ENCODE results near the gene RNF150. TPM values are rescaled to one million over a fixed set of nuclear protein-coding genes. Genes with fewer than 3 reads are reported as not detected.
A peak's percentile ranks its signal among the peaks of the same experiment; 100 is the strongest.

RNF150 gene
- total RNA-seq = 31.2 TPM

- H3K9me3 ChIP-seq = no peaks in the 10 kb centered on the region
- H3K27ac ChIP-seq = peak within 1 kb of the TSS; percentile 72 to 75
- no peaks in the 10 kb centered on the region for H3K36me3 ChIP-seq
- no peaks in the 10 kb centered on the region for H3K4me1 ChIP-seq
- H3K27me3 ChIP-seq = no peaks in the 10 kb centered on the region
- intact Hi-C loops (cut with DNase I) = loop anchor here (1.0 to 5.0 kb wide), 9 partner anchors 86 to 1391 kb away; partner anchors contain the start of genes ELMOD2, SCOC, TBC1D9 and ZNF330
- DNase-seq (ENCODE audit: low spot score in 2 of 2) = peak; percentile 29 to 88
- peak within 1 kb of the TSS; percentile 89 to 92 for H3K4me3 ChIP-seq
- peak; percentile 59 to 83 (median 71) for TF ChIP-seq CTCF (IDR thresholded peaks at IDR 0.05)
Observed at GRCh38 chr4:141133146-141133998, at the start of gene RNF150. Gene RNF150 (minus strand): TSS chr4:141133469.

GRCh38 chr4:141180991-141181761 is 47.9 kb upstream of the RNF150 start:
- no peaks in the 10 kb centered on the region for H3K27me3 ChIP-seq
- no peaks in the 10 kb centered on the region for H3K4me1 ChIP-seq
- intact Hi-C loops (cut with DNase I) = no loop called here
- DNase-seq (ENCODE audit: low spot score in 2 of 2) = no peak
- H3K27ac ChIP-seq = no peak overlapping the region
- no peak overlapping the region for H3K4me3 ChIP-seq
- H3K36me3 ChIP-seq = no peaks in the 10 kb centered on the region
- no peak for TF ChIP-seq CTCF (IDR thresholded peaks at IDR 0.05)
- H3K9me3 ChIP-seq = no peaks in the 10 kb centered on the region

- DNase-seq (ENCODE audit: low spot score in 2 of 2) = no peak
- Histone ChIP-seq H3K4me1 (no peaks in the 10 kb centered on the region), H3K9me3 (no peaks in the 10 kb centered on the region), H3K36me3 (no peaks in the 10 kb centered on the region), H3K4me3 (no peak overlapping the region), H3K27me3 (no peaks in the 10 kb centered on the region), H3K27ac (no peak overlapping the region)
- intact Hi-C loops (cut with DNase I) = no loop called here
- no peak for TF ChIP-seq CTCF (IDR thresholded peaks at IDR 0.05)
Observed at GRCh38 chr4:141179474-141180373, 46.5 kb upstream of the RNF150 start.

- Histone ChIP-seq H3K27me3 (no peaks in the 10 kb centered on the region), H3K27ac (no peak overlapping the region), H3K4me3 (no peak overlapping the region), H3K9me3 (no peaks in the 10 kb centered on the region), H3K36me3 (no peaks in the 10 kb centered on the region), H3K4me1 (no peaks in the 10 kb centered on the region)
- intact Hi-C loops (cut with DNase I) = no loop called here
- DNase-seq (ENCODE audit: low spot score in 2 of 2) = no peak
- TF ChIP-seq CTCF (IDR thresholded peaks at IDR 0.05) = no peak
Observed at GRCh38 chr4:141177171-141177570, 43.9 kb upstream of the RNF150 start.

GRCh38 chr4:141174457-141174856 is 41.2 kb upstream of the RNF150 start:
- H3K9me3 ChIP-seq = no peaks in the 10 kb centered on the region
- no peak for DNase-seq (ENCODE audit: low spot score in 2 of 2)
- no peak overlapping the region for H3K27ac ChIP-seq
- intact Hi-C loops (cut with DNase I) = no loop called here
- no peaks in the 10 kb centered on the region for H3K27me3 ChIP-seq
- no peaks in the 10 kb centered on the region for H3K36me3 ChIP-seq
- TF ChIP-seq CTCF (IDR thresholded peaks at IDR 0.05) = no peak
- no peaks in the 10 kb centered on the region for H3K4me1 ChIP-seq
- no peak overlapping the region for H3K4me3 ChIP-seq

All from ascending aorta (tissue), 2 donors.